HCT116 (cell line): Measurements from ENCODE around the gene RREB1.

Source experiments
- ATF3 ChIP-seq: IDR thresholded peaks from 2 replicates; pipeline ENCODE4 v1.6.1; 2012
- CTCF ChIP-seq, 3 experiments: fragments of 200-600 bp in 1 of 3; sonication (generic) in 1 of 3; IDR thresholded peaks in 2 of 3; conservative IDR thresholded peaks in 1 of 3; 2 replicates each; pipeline ENCODE4 v1.5.1; 2012 to 2017; ENCODE audit warnings: low read depth in 2 of 3, low read length in 2 of 3, antibody characterized with exemption in 1 of 3, borderline replicate concordance in 1 of 3, control low read depth in 1 of 3, mild to moderate bottlenecking in 1 of 3, mixed read lengths in 1 of 3, mixed run types in 1 of 3, moderate library complexity in 1 of 3; ENCODE audit not compliant: insufficient read depth in 1 of 3
- EZH2 ChIP-seq: fragments of 200-600 bp; sonication (generic); IDR thresholded peaks from 2 replicates; pipeline ENCODE4 v1.6.1; 2017; ENCODE audit warnings: antibody characterized with exemption, mixed run types
- POLR2A ChIP-seq: IDR thresholded peaks from 2 replicates; pipeline ENCODE4 v1.7.0; 2011; ENCODE audit warnings: borderline replicate concordance; ENCODE audit not compliant: insufficient read depth, insufficient read length; ENCODE audit errors: extremely low read depth
- ZNF274 ChIP-seq: fragments of 200-500 bp; sonication (Bioruptor generic); IDR thresholded peaks from 2 replicates; pipeline ENCODE4 v1.6.1; 2014; ENCODE audit warnings: mild to moderate bottlenecking, low read depth, low read length, inconsistent platforms

DNA sequence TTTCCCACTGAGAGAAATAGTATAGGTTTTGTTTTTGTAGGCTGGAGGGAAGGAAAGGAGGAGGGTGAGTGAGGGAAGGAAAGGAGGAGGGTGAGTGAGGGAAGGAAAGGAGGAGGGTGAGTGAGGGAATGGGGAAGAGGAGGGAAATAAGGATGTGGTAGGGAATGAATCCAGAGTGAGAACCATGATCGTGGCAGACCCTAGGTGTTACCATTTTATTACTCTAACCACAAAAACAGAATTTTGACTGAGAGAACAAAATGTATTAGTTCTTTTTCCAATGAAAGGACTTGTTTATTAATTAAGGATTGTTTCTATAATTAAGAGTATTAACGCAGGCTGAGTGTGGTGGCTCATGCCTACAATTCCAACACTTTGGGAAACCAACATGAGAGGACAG, 188.8 kb downstream of the RREB1 start:
- no peak for TF ChIP-seq CTCF (IDR thresholded peaks at IDR 0.05 in 2 of 3, conservative IDR thresholded peaks at IDR 0.05 in 1 of 3; ENCODE audit: borderline replicate concordance in 1 of 3, insufficient read depth in 1 of 3, low read depth in 2 of 3, low read length in 2 of 3)
- no peak for TF ChIP-seq ATF3
- no peak for TF ChIP-seq ZNF274
- no peak for TF ChIP-seq EZH2
- no peak for TF ChIP-seq POLR2A
